SK-N-SH (cell line): Measurements from ENCODE around the gene MYBPC3.

Experiments
- CTCF ChIP-seq: fragments of 200-600 bp; sonication (generic); IDR thresholded peaks from 2 replicates; pipeline ENCODE4 v1.6.1; 2017; ENCODE audit warnings: antibody characterized with exemption, mild to moderate bottlenecking, moderate library complexity
- EP300 ChIP-seq, 2 experiments: IDR thresholded peaks; 2 replicates each; pipeline versions ENCODE4 v1.4.0 to v1.6.1; 2012; ENCODE audit warnings: borderline replicate concordance in 1 of 2, low read depth in 1 of 2, low read length in 1 of 2
- GABPA ChIP-seq: IDR thresholded peaks from 2 replicates; pipeline ENCODE4 v1.4.0; 2012; ENCODE audit warnings: low read depth, mild to moderate bottlenecking
- GATA2 ChIP-seq: sonication (generic); formaldehyde crosslinking; IDR thresholded peaks from 2 replicates; pipeline ENCODE4 v1.5.0; 2020; ENCODE audit warnings: mild to moderate bottlenecking, missing genetic modification reagents
- POLR2AphosphoS5 ChIP-seq: IDR thresholded peaks from 2 replicates; pipeline ENCODE4 v1.6.1; 2012; ENCODE audit warnings: low read depth, low read length
- RFX5 ChIP-seq: IDR thresholded peaks from 2 replicates; pipeline ENCODE4 v1.6.1; 2012; ENCODE audit warnings: mild to moderate bottlenecking, improper control_type of control experiment, low read length
- SMC3 ChIP-seq: IDR thresholded peaks from 2 replicates; pipeline ENCODE4 v1.6.1; 2012; ENCODE audit warnings: low read depth, low read length, improper control_type of control experiment
- TAF1 ChIP-seq: IDR thresholded peaks from 2 replicates; pipeline ENCODE4 v1.6.1; 2012; ENCODE audit warnings: low read depth, mild to moderate bottlenecking, low read length, moderate library complexity, borderline replicate concordance
- YY1 ChIP-seq: IDR thresholded peaks from 2 replicates; pipeline ENCODE4 v1.4.0; 2012; ENCODE audit warnings: low read depth, mild to moderate bottlenecking
- TF ChIP-seq, protein P1 (sequence below): IDR thresholded peaks from 2 replicates; pipeline ENCODE4 v1.6.1; 2012; ENCODE audit warnings: mild to moderate bottlenecking, low read depth, low read length, moderate library complexity
- TF ChIP-seq, protein P2 (sequence below): IDR thresholded peaks from 2 replicates; pipeline ENCODE4 v1.4.0; 2012; ENCODE audit warnings: low read depth, borderline replicate concordance
- TF ChIP-seq, protein P3 (sequence below): IDR thresholded peaks from 2 replicates; pipeline ENCODE4 v1.4.0; 2012; ENCODE audit warnings: low read depth, borderline replicate concordance
- TF ChIP-seq, protein P4 (sequence below): IDR thresholded peaks from 2 replicates; pipeline ENCODE4 v1.4.0; 2012; ENCODE audit warnings: low read depth

GRCh38 chr11:47324520-47324919 lies 28.0 kb downstream of the MYBPC3 start:
- TF ChIP-seq, protein P1, sequence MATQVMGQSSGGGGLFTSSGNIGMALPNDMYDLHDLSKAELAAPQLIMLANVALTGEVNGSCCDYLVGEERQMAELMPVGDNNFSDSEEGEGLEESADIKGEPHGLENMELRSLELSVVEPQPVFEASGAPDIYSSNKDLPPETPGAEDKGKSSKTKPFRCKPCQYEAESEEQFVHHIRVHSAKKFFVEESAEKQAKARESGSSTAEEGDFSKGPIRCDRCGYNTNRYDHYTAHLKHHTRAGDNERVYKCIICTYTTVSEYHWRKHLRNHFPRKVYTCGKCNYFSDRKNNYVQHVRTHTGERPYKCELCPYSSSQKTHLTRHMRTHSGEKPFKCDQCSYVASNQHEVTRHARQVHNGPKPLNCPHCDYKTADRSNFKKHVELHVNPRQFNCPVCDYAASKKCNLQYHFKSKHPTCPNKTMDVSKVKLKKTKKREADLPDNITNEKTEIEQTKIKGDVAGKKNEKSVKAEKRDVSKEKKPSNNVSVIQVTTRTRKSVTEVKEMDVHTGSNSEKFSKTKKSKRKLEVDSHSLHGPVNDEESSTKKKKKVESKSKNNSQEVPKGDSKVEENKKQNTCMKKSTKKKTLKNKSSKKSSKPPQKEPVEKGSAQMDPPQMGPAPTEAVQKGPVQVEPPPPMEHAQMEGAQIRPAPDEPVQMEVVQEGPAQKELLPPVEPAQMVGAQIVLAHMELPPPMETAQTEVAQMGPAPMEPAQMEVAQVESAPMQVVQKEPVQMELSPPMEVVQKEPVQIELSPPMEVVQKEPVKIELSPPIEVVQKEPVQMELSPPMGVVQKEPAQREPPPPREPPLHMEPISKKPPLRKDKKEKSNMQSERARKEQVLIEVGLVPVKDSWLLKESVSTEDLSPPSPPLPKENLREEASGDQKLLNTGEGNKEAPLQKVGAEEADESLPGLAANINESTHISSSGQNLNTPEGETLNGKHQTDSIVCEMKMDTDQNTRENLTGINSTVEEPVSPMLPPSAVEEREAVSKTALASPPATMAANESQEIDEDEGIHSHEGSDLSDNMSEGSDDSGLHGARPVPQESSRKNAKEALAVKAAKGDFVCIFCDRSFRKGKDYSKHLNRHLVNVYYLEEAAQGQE: no peak
- no peak for TF ChIP-seq GABPA
- no peak for TF ChIP-seq CTCF
- TF ChIP-seq, protein P2, sequence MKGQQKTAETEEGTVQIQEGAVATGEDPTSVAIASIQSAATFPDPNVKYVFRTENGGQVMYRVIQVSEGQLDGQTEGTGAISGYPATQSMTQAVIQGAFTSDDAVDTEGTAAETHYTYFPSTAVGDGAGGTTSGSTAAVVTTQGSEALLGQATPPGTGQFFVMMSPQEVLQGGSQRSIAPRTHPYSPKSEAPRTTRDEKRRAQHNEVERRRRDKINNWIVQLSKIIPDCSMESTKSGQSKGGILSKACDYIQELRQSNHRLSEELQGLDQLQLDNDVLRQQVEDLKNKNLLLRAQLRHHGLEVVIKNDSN: no peak
- TF ChIP-seq YY1: no peak
- TF ChIP-seq EP300 (IDR thresholded peaks at IDR 0.05; ENCODE audit: borderline replicate concordance in 1 of 2, low read depth in 1 of 2, low read length in 1 of 2): no peak
- TF ChIP-seq TAF1: no peak
- no peak for TF ChIP-seq GATA2 (CRISPR knock-in tag)
- no peak for TF ChIP-seq POLR2AphosphoS5
- TF ChIP-seq RFX5: no peak
- TF ChIP-seq, protein P3, sequence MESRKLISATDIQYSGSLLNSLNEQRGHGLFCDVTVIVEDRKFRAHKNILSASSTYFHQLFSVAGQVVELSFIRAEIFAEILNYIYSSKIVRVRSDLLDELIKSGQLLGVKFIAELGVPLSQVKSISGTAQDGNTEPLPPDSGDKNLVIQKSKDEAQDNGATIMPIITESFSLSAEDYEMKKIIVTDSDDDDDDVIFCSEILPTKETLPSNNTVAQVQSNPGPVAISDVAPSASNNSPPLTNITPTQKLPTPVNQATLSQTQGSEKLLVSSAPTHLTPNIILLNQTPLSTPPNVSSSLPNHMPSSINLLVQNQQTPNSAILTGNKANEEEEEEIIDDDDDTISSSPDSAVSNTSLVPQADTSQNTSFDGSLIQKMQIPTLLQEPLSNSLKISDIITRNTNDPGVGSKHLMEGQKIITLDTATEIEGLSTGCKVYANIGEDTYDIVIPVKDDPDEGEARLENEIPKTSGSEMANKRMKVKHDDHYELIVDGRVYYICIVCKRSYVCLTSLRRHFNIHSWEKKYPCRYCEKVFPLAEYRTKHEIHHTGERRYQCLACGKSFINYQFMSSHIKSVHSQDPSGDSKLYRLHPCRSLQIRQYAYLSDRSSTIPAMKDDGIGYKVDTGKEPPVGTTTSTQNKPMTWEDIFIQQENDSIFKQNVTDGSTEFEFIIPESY: no peak
- no peak for TF ChIP-seq SMC3
- TF ChIP-seq, protein P4, sequence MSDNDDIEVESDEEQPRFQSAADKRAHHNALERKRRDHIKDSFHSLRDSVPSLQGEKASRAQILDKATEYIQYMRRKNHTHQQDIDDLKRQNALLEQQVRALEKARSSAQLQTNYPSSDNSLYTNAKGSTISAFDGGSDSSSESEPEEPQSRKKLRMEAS: no peak
